ENCODE data around the gene PCSK4.

PCSK4 gene

GRCh38 chr19:1457892-1458291 is 32.3 kb downstream of the PCSK4 start:
- intact Hi-C loops (cut with micrococcal nuclease) = no loop called here
- no peak overlapping the region for H3K4me3 Mint-ChIP-seq
- no peak overlapping the region for H3K27ac Mint-ChIP-seq

GRCh38 chr19:1457031-1457739 is 33.0 kb downstream of the PCSK4 start:
- intact Hi-C loops (cut with micrococcal nuclease) = no loop called here
- H3K4me1 Mint-ChIP-seq (ENCODE audit: low read depth) = peaks cover 27% of the 10 kb centered on the region
- H3K27ac Mint-ChIP-seq = no peak overlapping the region
- H3K36me3 Mint-ChIP-seq (ENCODE audit: low read depth) = peaks cover 7% of the 10 kb centered on the region
- H3K27me3 Mint-ChIP-seq = peaks cover 73% of the 10 kb centered on the region
- H3K9me3 Mint-ChIP-seq = no peaks in the 10 kb centered on the region
- no peak overlapping the region for H3K4me3 Mint-ChIP-seq

More at GRCh38 chr19:1457892-1458291, 32.3 kb downstream of the PCSK4 start:
- H3K4me1 Mint-ChIP-seq (ENCODE audit: low read depth) = peaks cover 27% of the 10 kb centered on the region
- peaks cover 66% of the 10 kb centered on the region for H3K27me3 Mint-ChIP-seq
- no peaks in the 10 kb centered on the region for H3K9me3 Mint-ChIP-seq
- peaks cover 7% of the 10 kb centered on the region for H3K36me3 Mint-ChIP-seq (ENCODE audit: low read depth)

- peaks cover 27% of the 10 kb centered on the region for H3K4me1 Mint-ChIP-seq (ENCODE audit: low read depth)
- H3K27ac Mint-ChIP-seq = no peak overlapping the region
- H3K36me3 Mint-ChIP-seq (ENCODE audit: low read depth) = peaks cover 7% of the 10 kb centered on the region
- no peaks in the 10 kb centered on the region for H3K9me3 Mint-ChIP-seq
- intact Hi-C loops (cut with micrococcal nuclease) = no loop called here
- no peak overlapping the region for H3K4me3 Mint-ChIP-seq
- H3K27me3 Mint-ChIP-seq = peaks cover 81% of the 10 kb centered on the region
Measured at GRCh38 chr19:1456121-1456900, 33.8 kb downstream of the PCSK4 start.

GRCh38 chr19:1455336-1456120 is 34.6 kb downstream of the PCSK4 start:
- Mint-ChIP-seq H3K4me1 (ENCODE audit: low read depth) (peaks cover 27% of the 10 kb centered on the region), H3K27ac (no peak overlapping the region), H3K4me3 (no peak overlapping the region), H3K27me3 (peaks cover 89% of the 10 kb centered on the region), H3K9me3 (no peaks in the 10 kb centered on the region), H3K36me3 (ENCODE audit: low read depth) (no peaks in the 10 kb centered on the region)
- intact Hi-C loops (cut with micrococcal nuclease) = no loop called here

- intact Hi-C loops (cut with micrococcal nuclease) = no loop called here
- Mint-ChIP-seq H3K4me1 (ENCODE audit: low read depth) (peaks cover 27% of the 10 kb centered on the region), H3K27me3 (peaks cover 93% of the 10 kb centered on the region), H3K4me3 (no peak overlapping the region), H3K27ac (no peak overlapping the region), H3K36me3 (ENCODE audit: low read depth) (no peaks in the 10 kb centered on the region), H3K9me3 (no peaks in the 10 kb centered on the region)
Measured at GRCh38 chr19:1455002-1455335, 35.2 kb downstream of the PCSK4 start.

- H3K36me3 Mint-ChIP-seq (ENCODE audit: low read depth) = no peaks in the 10 kb centered on the region
- peaks cover 15% of the 10 kb centered on the region for H3K4me1 Mint-ChIP-seq (ENCODE audit: low read depth)
- H3K27me3 Mint-ChIP-seq = peaks cover 93% of the 10 kb centered on the region
- intact Hi-C loops (cut with micrococcal nuclease) = no loop called here
- no peak overlapping the region for H3K4me3 Mint-ChIP-seq
- no peak overlapping the region for H3K27ac Mint-ChIP-seq
- no peaks in the 10 kb centered on the region for H3K9me3 Mint-ChIP-seq
Measured at GRCh38 chr19:1453525-1454364, 36.4 kb downstream of the PCSK4 start.

- H3K36me3 Mint-ChIP-seq (ENCODE audit: low read depth) = no peaks in the 10 kb centered on the region
- H3K27ac Mint-ChIP-seq = no peak overlapping the region
Measured at GRCh38 chr19:1452802-1453524, 37.2 kb downstream of the PCSK4 start.

GRCh38 chr19:1451916-1452801 is 38.0 kb downstream of the PCSK4 start:
- Mint-ChIP-seq H3K27ac (no peak overlapping the region), H3K9me3 (no peaks in the 10 kb centered on the region), H3K27me3 (peaks cover 95% of the 10 kb centered on the region), H3K4me3 (no peak overlapping the region), H3K4me1 (ENCODE audit: low read depth) (peaks cover 18% of the 10 kb centered on the region), H3K36me3 (ENCODE audit: low read depth) (no peaks in the 10 kb centered on the region)
- intact Hi-C loops (cut with micrococcal nuclease) = no loop called here

More at GRCh38 chr19:1452802-1453524, 37.2 kb downstream of the PCSK4 start:
- intact Hi-C loops (cut with micrococcal nuclease) = no loop called here
- no peak overlapping the region for H3K4me3 Mint-ChIP-seq
- H3K4me1 Mint-ChIP-seq (ENCODE audit: low read depth) = peaks cover 15% of the 10 kb centered on the region
- peaks cover 95% of the 10 kb centered on the region for H3K27me3 Mint-ChIP-seq
- no peaks in the 10 kb centered on the region for H3K9me3 Mint-ChIP-seq

- Mint-ChIP-seq H3K36me3 (ENCODE audit: low read depth) (no peaks in the 10 kb centered on the region), H3K9me3 (no peaks in the 10 kb centered on the region), H3K27me3 (peaks cover 92% of the 10 kb centered on the region), H3K4me3 (no peak overlapping the region), H3K27ac (no peak overlapping the region), H3K4me1 (ENCODE audit: low read depth) (peaks cover 19% of the 10 kb centered on the region)
- intact Hi-C loops (cut with micrococcal nuclease) = no loop called here
Measured at GRCh38 chr19:1450735-1451731, 39.1 kb downstream of the PCSK4 start.

- H3K4me3 Mint-ChIP-seq = no peak within 1 kb of the TSS
- intact Hi-C loops (cut with micrococcal nuclease) = no loop called here
- no peaks in the 10 kb centered on the region for H3K36me3 Mint-ChIP-seq (ENCODE audit: low read depth)
- no peaks in the 10 kb centered on the region for H3K9me3 Mint-ChIP-seq
- H3K27me3 Mint-ChIP-seq = peaks cover 87% of the 10 kb centered on the region
- H3K4me1 Mint-ChIP-seq (ENCODE audit: low read depth) = peaks cover 20% of the 10 kb centered on the region
- H3K27ac Mint-ChIP-seq = no peak within 1 kb of the TSS
Measured at GRCh38 chr19:1449467-1450442, 40.4 kb downstream of the PCSK4 start, which contains the start of gene APC2. Gene APC2 (plus strand): TSS chr19:1450121. CDS start chr19:1453002, 2,881 bp downstream.

Data from dendritic cell treated with granulocyte-macrophage colony-stimulating factor and Interleukin-4, amounts not matched to agents 40 ng/mL and 50 ng/mL, for 4 days (primary cell).